Adrenal gland (tissue), 12 donors: ENCODE results near the gene DMD. TPM values are rescaled to one million over a fixed set of nuclear protein-coding genes. Genes with fewer than 3 reads are reported as not detected.
A peak's percentile ranks its signal among the peaks of the same experiment; 100 is the strongest.

ENCODE experiments used
- DNase-seq, 7 donors: peaks; one replicate each; pipeline ENCODE4 v3.0.0-alpha.2; 2019 to 2020
- H3K27ac ChIP-seq, 5 donors: fragments of 200-600 bp; sonication (generic) in 4 of 5; 1 replicate in 3 of 5; 2 replicates in 2 of 5; pipeline versions ENCODE4 v1.5.1 to v1.8.0; 2016 to 2020; ENCODE audit warnings: mild to moderate bottlenecking in 1 of 5
- H3K27me3 ChIP-seq: fragments of 200-600 bp; 2 replicates; pipeline ENCODE4 v1.8.0; 2021
- H3K36me3 ChIP-seq, 2 donors: fragments of 200-600 bp; replicated peaks in 1 of 2; 1 replicate in 1 of 2; 2 replicates in 1 of 2; pipeline versions ENCODE4 v1.5.1 to v1.8.0; 2018 to 2022
- H3K4me1 ChIP-seq, 2 donors: fragments of 200-600 bp; replicated peaks in 1 of 2; 1 replicate in 1 of 2; 2 replicates in 1 of 2; pipeline versions ENCODE4 v1.5.1 to v1.8.0; 2018 to 2021
- H3K4me3 ChIP-seq, 4 donors: fragments of 200-600 bp; sonication (generic) in 3 of 4; one replicate each; pipeline ENCODE4 v1.5.1; 2016 to 2018
- H3K9me3 ChIP-seq, 3 donors: fragments of 200-600 bp; sonication (generic) in 1 of 3; replicated peaks in 1 of 3; 1 replicate in 2 of 3; 2 replicates in 1 of 3; pipeline versions ENCODE4 v1.5.1 to v1.8.0; 2016 to 2021
- CTCF ChIP-seq, 6 experiments: fragments of 450-650 bp in 4 of 6; fragments of 200-600 bp in 2 of 6; sonication (generic) in 1 of 6; IDR thresholded peaks; 1 replicate in 5 of 6; 2 replicates in 1 of 6; pipeline versions ENCODE4 v1.5.1 to v1.8.0; 2016 to 2021; ENCODE audit warnings: antibody characterized with exemption in 6 of 6, mild to moderate bottlenecking in 2 of 6, moderate library complexity in 1 of 6
- POLR2A ChIP-seq, 2 donors: fragments of 450-650 bp; IDR thresholded peaks; one replicate each; pipeline ENCODE4 v1.6.1; 2017; ENCODE audit warnings: antibody characterized with exemption in 2 of 2, mild to moderate bottlenecking in 2 of 2, moderate library complexity in 1 of 2
- WGBS, 4 donors: extraction: QIAGEN DNeasy Blood & Tissue Kit in 2 of 4; methylation state at CpG; one replicate each; pipeline versions ENCODE4 v1.1.5 to v1.1.7; 2013 to 2017; 5-methylcytosine and 5-hydroxymethylcytosine counted together
- intact Hi-C, 2 donors: fragments of 100-400 bp; cut with DNase I; formaldehyde crosslinking; loops; one replicate each; pipeline versions ENCODE4 v1.14.1 to v1.15.0; 2022 to 2023
- polyA plus RNA-seq, 3 donors: library from polyadenylated mRNA; stranded (reverse); fragments of 200-250 nt in 2 of 3; fragments of 350-450 nt in 1 of 3; fragmentation: Illumina TruSeq in 1 of 3; extraction: RNeasy Lipid Tissue Mini Kit (QIAGEN cat#74804) in 1 of 3; gene quantifications; one replicate each; pipeline ENCODE4 v1.2.3, GENCODE V29; 2013 to 2014
- total RNA-seq, 9 donors: library from RNA; depleted of rRNA in 4 of 9; stranded (reverse); fragments of >200 nt in 4 of 9; fragments of 120-200 nt in 1 of 9; fragmentation: NEBNext Ultra II Directional in 1 of 9; extraction: Animal tissue kit (Norgen Biotek cat#: 25700) in 1 of 9; gene quantifications; one replicate each; pipeline versions ENCODE4 v1.1.0 to v1.2.4, GENCODE V29; 2013 to 2023
- donor health status: healthy with polysubstance abuse.
- donor health status: Bipolar disorder and iron deficiency.
- donor health status: DM: yes; HTN: yes; CAD: no.
- donor health status: DM: no; HTN: no; CAD: no.
- donor health status: DM: no; HTN: no; CAD: no.
- donor health status: DM: yes; HTN: yes; CAD: no.

DMD gene
- total and polyA plus RNA-seq, 12 donors = 14.6 to 89.7 (median 36.2) TPM

GRCh38 chrX:33210156-33210555, 1.2 kb downstream of the DMD start:
- 16 to 40% (median 27%) methylated on average over 2 of the region's 2 CpGs for whole genome bisulfite sequencing, 4 donors
- TF ChIP-seq POLR2A (IDR thresholded peaks at IDR 0.05) = no peak
- TF ChIP-seq CTCF (IDR thresholded peaks at IDR 0.05) = no peak
- H3K27ac ChIP-seq = peak overlapping the region in 1 of 5 donors; percentile 50
- H3K36me3 ChIP-seq = no peaks in the 10 kb centered on the region
- no peaks in the 10 kb centered on the region for H3K9me3 ChIP-seq
- H3K27me3 ChIP-seq = no peaks in the 10 kb centered on the region
- peak overlapping the region in 1 of 4 donors; percentile 51 for H3K4me3 ChIP-seq
- intact Hi-C loops = no loop called here
- DNase-seq = no peak
- peaks cover 0 to 5% of the 10 kb centered on the region in 2 donors for H3K4me1 ChIP-seq

DNA sequence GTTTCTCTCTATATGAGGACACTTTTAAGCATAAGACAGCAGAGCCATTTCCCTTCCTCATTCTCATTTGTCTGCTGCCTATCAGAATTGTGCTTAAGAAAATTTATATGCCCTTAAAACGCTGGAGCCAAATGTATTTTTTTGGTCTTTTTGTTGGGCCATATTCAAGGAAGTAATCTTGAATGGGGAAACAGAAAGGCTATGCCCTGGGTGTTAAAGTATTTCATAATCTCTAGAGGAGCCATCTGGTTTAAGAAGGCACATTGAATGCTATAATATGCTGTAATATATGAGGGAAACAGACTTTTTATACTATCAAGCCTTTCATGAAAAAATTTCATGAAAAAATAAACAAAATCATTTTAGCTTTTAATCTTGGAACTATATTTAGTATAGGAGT, 4.3 kb downstream of the DMD start:
- no peak for DNase-seq
- Histone ChIP-seq H3K27me3 (no peaks in the 10 kb centered on the region), H3K4me1 (peaks cover 0 to 5% of the 10 kb centered on the region in 2 donors), H3K36me3 (no peaks in the 10 kb centered on the region), H3K27ac (peak overlapping the region in 1 of 5 donors; percentile 4), H3K9me3 (no peaks in the 10 kb centered on the region), H3K4me3 (peak overlapping the region in 1 of 4 donors; percentile 51)
- WGBS, 4 donors = 0 to 10% (median 8%) methylated on average over 1 of the region's 1 CpG
- intact Hi-C loops = no loop called here
- no peak for TF ChIP-seq POLR2A (IDR thresholded peaks at IDR 0.05)
- no peak for TF ChIP-seq CTCF (IDR thresholded peaks at IDR 0.05)

DNA sequence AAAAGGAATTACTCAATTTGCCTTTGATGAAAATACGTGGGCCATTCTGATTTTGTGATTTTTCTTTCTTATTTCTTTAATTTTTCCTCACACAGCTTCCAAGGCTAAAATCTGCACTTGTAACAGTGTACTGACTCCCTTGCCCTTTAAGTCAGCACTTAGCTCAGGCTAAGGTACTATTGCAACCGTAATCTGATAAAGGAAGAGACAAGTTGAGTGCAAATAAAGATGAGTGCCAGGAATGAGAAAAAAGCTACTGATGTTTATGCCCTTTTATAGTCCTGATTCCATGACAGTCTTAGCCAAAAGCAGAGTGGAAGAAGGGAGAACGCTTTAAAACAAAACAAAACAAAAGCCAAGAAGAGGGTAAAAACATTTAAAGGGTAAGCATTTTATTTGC, 6.0 kb downstream of the DMD start:
- Histone ChIP-seq H3K27ac (peak overlapping the region in 1 of 5 donors; percentile 40), H3K9me3 (no peaks in the 10 kb centered on the region), H3K4me1 (peaks cover 0 to 5% of the 10 kb centered on the region in 2 donors), H3K4me3 (peak overlapping the region in 1 of 4 donors; percentile 43), H3K27me3 (no peaks in the 10 kb centered on the region), H3K36me3 (no peaks in the 10 kb centered on the region)
- DNase-seq = no peak
- 24 to 38% (median 31%) methylated on average over 3 of the region's 3 CpGs for WGBS, 4 donors
- intact Hi-C loops = no loop called here
- TF ChIP-seq CTCF (IDR thresholded peaks at IDR 0.05) = no peak
- TF ChIP-seq POLR2A (IDR thresholded peaks at IDR 0.05) = no peak

GRCh38 chrX:33204889-33205288, 6.5 kb downstream of the DMD start:
- no peak for TF ChIP-seq CTCF (IDR thresholded peaks at IDR 0.05)
- no peak for TF ChIP-seq POLR2A (IDR thresholded peaks at IDR 0.05)
- H3K36me3 ChIP-seq = no peaks in the 10 kb centered on the region
- H3K4me3 ChIP-seq = peak overlapping the region in 1 of 4 donors; percentile 43
- intact Hi-C loops = no loop called here
- H3K27me3 ChIP-seq = no peaks in the 10 kb centered on the region
- WGBS, 4 donors = 28 to 50% (median 28%) methylated on average over 5 of the region's 5 CpGs
- no peaks in the 10 kb centered on the region for H3K9me3 ChIP-seq
- peak; percentile 18 to 74 (median 39) for DNase-seq
- H3K4me1 ChIP-seq = peaks cover 0 to 5% of the 10 kb centered on the region in 2 donors
- peak overlapping the region in 2 of 5 donors; percentile 40 to 51 for H3K27ac ChIP-seq
